WI38 (cell line): ENCODE measurements around the gene SLAMF1.

Experiments
- H3K4me3 ChIP-seq: 2 replicates; pipeline ENCODE4 v1.5.1; 2011; ENCODE audit warnings: low read depth, mild to moderate bottlenecking, control low read depth, low read length
- CTCF ChIP-seq: IDR thresholded peaks from 2 replicates; pipeline ENCODE4 v1.5.1; 2012; ENCODE audit warnings: low read depth, mild to moderate bottlenecking, control low read depth, low read length

Gene SLAMF1

GRCh38 chr1:160643138-160643537, 3.7 kb downstream of the SLAMF1 start:
- no peak overlapping the region for H3K4me3 ChIP-seq
- TF ChIP-seq CTCF, result no peak

- TF ChIP-seq CTCF, result no peak
- no peak overlapping the region for H3K4me3 ChIP-seq
Observed at GRCh38 chr1:160642281-160642644, 4.6 kb downstream of the SLAMF1 start.

GRCh38 chr1:160641323-160642280, 5.2 kb downstream of the SLAMF1 start:
- no peak overlapping the region for H3K4me3 ChIP-seq
- TF ChIP-seq CTCF, result no peak

GRCh38 chr1:160640359-160641123, 6.3 kb downstream of the SLAMF1 start:
- TF ChIP-seq CTCF, result no peak

GRCh38 chr1:160639652-160640051, 7.2 kb downstream of the SLAMF1 start:
- no peak for TF ChIP-seq CTCF

More at GRCh38 chr1:160640359-160641123, 6.3 kb downstream of the SLAMF1 start:
- no peak overlapping the region for H3K4me3 ChIP-seq

GRCh38 chr1:160638926-160639325, 7.9 kb downstream of the SLAMF1 start:
- TF ChIP-seq CTCF, result no peak
- no peak overlapping the region for H3K4me3 ChIP-seq

More at GRCh38 chr1:160639652-160640051, 7.2 kb downstream of the SLAMF1 start:
- H3K4me3 ChIP-seq, result no peak overlapping the region

GRCh38 chr1:160638540-160638857, 8.3 kb downstream of the SLAMF1 start:
- H3K4me3 ChIP-seq, result no peak overlapping the region
- no peak for TF ChIP-seq CTCF
